ENCODE data around the gene SESTD1. TPM values are rescaled to one million over a fixed set of nuclear protein-coding genes. Genes with fewer than 3 reads are reported as not detected.

The SESTD1 gene
- total RNA-seq, 4 donors from 2014 or later: 8.0 to 24.1 (median 10.5) TPM

DNA sequence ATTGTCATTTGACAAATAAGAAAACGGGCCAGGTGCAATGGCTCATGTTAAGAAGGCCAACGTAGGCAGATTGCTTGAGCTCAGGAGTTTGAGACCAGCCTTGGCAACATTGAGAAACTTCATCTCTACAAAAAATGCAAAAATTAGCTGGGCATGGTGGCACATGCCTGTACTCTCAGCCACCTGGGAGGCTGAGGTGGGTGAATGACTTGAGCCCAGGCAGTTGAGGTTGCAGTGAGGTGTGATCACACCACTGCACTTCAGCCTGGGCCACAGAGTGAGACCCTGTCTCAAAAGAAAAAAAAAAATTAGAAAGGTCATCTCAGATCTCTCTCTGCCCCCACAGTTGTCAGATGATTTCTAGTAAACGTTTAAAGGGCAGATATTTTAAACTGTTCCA is 4.4 kb downstream of the SESTD1 start:
- Histone ChIP-seq H3K9me3 (no peaks in the 10 kb centered on the region), H3K4me1 (peaks cover 28% of the 10 kb centered on the region), H3K36me3 (no peaks in the 10 kb centered on the region), H3K4me3 (no peak overlapping the region), H3K27ac (no peak overlapping the region), H3K27me3 (no peaks in the 10 kb centered on the region)
- TF ChIP-seq POLR2AphosphoS5 (IDR thresholded peaks at IDR 0.05): no peak
- no peak for DNase-seq (ENCODE audit: low spot score in 2 of 2)
- 66% methylated on average over 3 of the region's 3 CpGs for WGBS

DNA sequence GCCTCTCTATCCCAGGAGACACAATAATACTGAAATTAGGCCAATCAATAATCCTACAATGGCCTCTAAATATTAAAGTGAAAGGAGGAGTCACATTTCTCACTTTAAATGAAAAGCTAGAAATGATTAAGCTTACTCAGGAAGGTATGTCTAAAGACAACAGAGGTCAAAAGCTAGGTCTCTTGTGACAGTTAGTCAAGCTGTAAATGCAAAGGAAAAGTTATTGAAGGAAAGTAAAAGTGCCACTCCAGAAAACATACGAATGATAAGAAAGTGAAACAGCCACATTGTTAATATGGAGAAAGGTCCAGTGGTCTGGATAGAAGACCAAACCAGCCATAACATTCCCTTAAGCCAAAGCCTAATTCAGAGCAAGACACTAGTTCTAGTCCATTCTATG is 9.5 kb downstream of the SESTD1 start:
- Histone ChIP-seq H3K36me3 (no peaks in the 10 kb centered on the region), H3K4me1 (peaks cover 3% of the 10 kb centered on the region), H3K9me3 (no peaks in the 10 kb centered on the region), H3K27me3 (no peaks in the 10 kb centered on the region), H3K27ac (no peak overlapping the region), H3K4me3 (no peak overlapping the region)
- TF ChIP-seq, protein P1, sequence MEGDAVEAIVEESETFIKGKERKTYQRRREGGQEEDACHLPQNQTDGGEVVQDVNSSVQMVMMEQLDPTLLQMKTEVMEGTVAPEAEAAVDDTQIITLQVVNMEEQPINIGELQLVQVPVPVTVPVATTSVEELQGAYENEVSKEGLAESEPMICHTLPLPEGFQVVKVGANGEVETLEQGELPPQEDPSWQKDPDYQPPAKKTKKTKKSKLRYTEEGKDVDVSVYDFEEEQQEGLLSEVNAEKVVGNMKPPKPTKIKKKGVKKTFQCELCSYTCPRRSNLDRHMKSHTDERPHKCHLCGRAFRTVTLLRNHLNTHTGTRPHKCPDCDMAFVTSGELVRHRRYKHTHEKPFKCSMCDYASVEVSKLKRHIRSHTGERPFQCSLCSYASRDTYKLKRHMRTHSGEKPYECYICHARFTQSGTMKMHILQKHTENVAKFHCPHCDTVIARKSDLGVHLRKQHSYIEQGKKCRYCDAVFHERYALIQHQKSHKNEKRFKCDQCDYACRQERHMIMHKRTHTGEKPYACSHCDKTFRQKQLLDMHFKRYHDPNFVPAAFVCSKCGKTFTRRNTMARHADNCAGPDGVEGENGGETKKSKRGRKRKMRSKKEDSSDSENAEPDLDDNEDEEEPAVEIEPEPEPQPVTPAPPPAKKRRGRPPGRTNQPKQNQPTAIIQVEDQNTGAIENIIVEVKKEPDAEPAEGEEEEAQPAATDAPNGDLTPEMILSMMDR (IDR thresholded peaks at IDR 0.05): no peak
- TF ChIP-seq POLR2A (IDR thresholded peaks at IDR 0.05) (no peak), POLR2AphosphoS5 (IDR thresholded peaks at IDR 0.05) (no peak), EP300 (IDR thresholded peaks at IDR 0.05) (no peak)
- 79% methylated on average over 1 of the region's 1 CpG for whole genome bisulfite sequencing
- no peak for DNase-seq (ENCODE audit: low spot score in 2 of 2)

GRCh38 chr2:179253226-179253625 is 11.4 kb downstream of the SESTD1 start:
- DNase-seq (ENCODE audit: low spot score in 2 of 2): no peak
- H3K36me3 ChIP-seq: no peaks in the 10 kb centered on the region
- H3K9me3 ChIP-seq: no peaks in the 10 kb centered on the region
- no peaks in the 10 kb centered on the region for H3K4me1 ChIP-seq
- no peak overlapping the region for H3K27ac ChIP-seq
- TF ChIP-seq, protein P1 (IDR thresholded peaks at IDR 0.05): no peak
- TF ChIP-seq EP300 (IDR thresholded peaks at IDR 0.05) (no peak), POLR2AphosphoS5 (IDR thresholded peaks at IDR 0.05) (no peak), POLR2A (IDR thresholded peaks at IDR 0.05) (no peak)
- no peak overlapping the region for H3K4me3 ChIP-seq
- WGBS: 15% methylated on average over 1 of the region's 1 CpG
- H3K27me3 ChIP-seq: no peaks in the 10 kb centered on the region

DNA sequence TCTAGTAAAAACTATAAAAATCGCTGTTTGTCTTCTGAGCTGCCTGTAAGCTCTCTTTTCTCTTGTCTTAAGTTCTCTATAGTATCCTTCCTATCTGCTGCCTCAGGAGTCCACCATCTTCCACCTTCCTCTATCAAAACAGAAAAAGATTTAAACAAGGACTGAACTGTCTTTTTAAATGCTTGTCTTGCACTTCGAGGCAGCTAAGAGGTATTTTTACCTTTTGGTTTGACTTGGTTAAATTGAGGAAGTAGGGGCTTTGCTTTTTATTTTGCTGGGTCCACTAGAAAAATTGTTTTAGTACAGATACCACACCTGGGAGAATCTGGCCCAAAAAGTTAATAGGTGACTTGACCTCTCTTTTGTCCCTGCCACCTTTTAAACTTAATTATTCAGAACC is 12.2 kb downstream of the SESTD1 start:
- Histone ChIP-seq H3K4me3 (no peak overlapping the region), H3K27me3 (no peaks in the 10 kb centered on the region), H3K4me1 (no peaks in the 10 kb centered on the region), H3K27ac (no peak overlapping the region), H3K9me3 (no peaks in the 10 kb centered on the region), H3K36me3 (no peaks in the 10 kb centered on the region)
- no peak for DNase-seq (ENCODE audit: low spot score in 2 of 2)
- 76% methylated on average over 2 of the region's 2 CpGs for WGBS
- TF ChIP-seq, protein P1 (IDR thresholded peaks at IDR 0.05): no peak
- TF ChIP-seq POLR2A (IDR thresholded peaks at IDR 0.05): no peak
- no peak for TF ChIP-seq EP300 (IDR thresholded peaks at IDR 0.05)
- no peak for TF ChIP-seq POLR2AphosphoS5 (IDR thresholded peaks at IDR 0.05)

DNA sequence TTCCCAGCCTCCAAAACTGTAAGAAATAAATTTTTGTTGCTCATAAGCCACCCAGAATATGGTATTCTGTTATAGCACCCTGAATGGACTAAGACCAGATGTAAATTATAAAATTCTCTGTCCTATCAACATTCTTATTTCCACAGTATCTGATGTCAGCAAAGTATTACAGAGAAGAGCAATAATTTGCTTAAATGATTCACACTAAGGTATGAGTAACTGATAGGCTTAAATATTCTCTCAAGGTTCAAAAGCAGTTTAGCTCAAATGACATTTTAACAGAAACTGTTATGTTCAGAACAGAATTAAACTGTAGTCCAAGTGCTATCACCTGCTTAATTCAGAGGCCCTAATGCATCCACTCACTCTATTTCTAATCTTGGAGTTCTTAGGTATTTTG is 12.8 kb downstream of the SESTD1 start:
- Histone ChIP-seq H3K4me1 (no peaks in the 10 kb centered on the region), H3K9me3 (no peaks in the 10 kb centered on the region), H3K4me3 (no peak overlapping the region), H3K27me3 (no peaks in the 10 kb centered on the region), H3K36me3 (no peaks in the 10 kb centered on the region), H3K27ac (no peak overlapping the region)
- DNase-seq (ENCODE audit: low spot score in 2 of 2): no peak
- TF ChIP-seq POLR2AphosphoS5 (IDR thresholded peaks at IDR 0.05): no peak
- no peak for TF ChIP-seq POLR2A (IDR thresholded peaks at IDR 0.05)
- TF ChIP-seq, protein P1 (IDR thresholded peaks at IDR 0.05): no peak
- no peak for TF ChIP-seq EP300 (IDR thresholded peaks at IDR 0.05)

GRCh38 chr2:179250848-179251504 is 13.7 kb downstream of the SESTD1 start:
- Histone ChIP-seq H3K36me3 (no peaks in the 10 kb centered on the region), H3K27me3 (no peaks in the 10 kb centered on the region), H3K9me3 (no peaks in the 10 kb centered on the region), H3K27ac (no peak overlapping the region), H3K4me1 (no peaks in the 10 kb centered on the region), H3K4me3 (no peak overlapping the region)
- 84% methylated on average over 1 of the region's 1 CpG for WGBS
- DNase-seq (ENCODE audit: low spot score in 2 of 2): no peak
- TF ChIP-seq POLR2AphosphoS5 (IDR thresholded peaks at IDR 0.05) (no peak), EP300 (IDR thresholded peaks at IDR 0.05) (no peak), POLR2A (IDR thresholded peaks at IDR 0.05) (no peak)
- TF ChIP-seq, protein P1 (IDR thresholded peaks at IDR 0.05): no peak
